Astrocyte (in vitro differentiated cells and primary cell): ENCODE data around the gene RAB31. TPM values are rescaled to one million over a fixed set of nuclear protein-coding genes. Genes with fewer than 3 reads are reported as not detected.

Source experiments
- DNase-seq: peaks from one replicate; pipeline ENCODE4 v3.0.0-alpha.2; 2010; ENCODE audit warnings: low read depth
- FAIRE-seq: peaks from 2 replicates; lab custom pipeline; 2011; peaks lifted over from hg19 to GRCh38; lab: Jason Lieb, UNC
- H2AFZ ChIP-seq: 2 replicates; pipeline ENCODE4 v1.6.0; 2012; ENCODE audit warnings: low read depth, low read length, inconsistent platforms
- H3K27ac ChIP-seq: 2 replicates; pipeline ENCODE4 v1.5.1; 2011; ENCODE audit warnings: low read depth, low read length, inconsistent platforms
- H3K27me3 ChIP-seq: 2 replicates; pipeline ENCODE4 v1.6.0; 2011; ENCODE audit warnings: low read length, inconsistent platforms; ENCODE audit not compliant: insufficient read depth
- H3K36me3 ChIP-seq: 2 replicates; pipeline ENCODE4 v1.5.1; 2011; ENCODE audit warnings: low read length, inconsistent platforms; ENCODE audit not compliant: insufficient read depth
- H3K4me1 ChIP-seq: 2 replicates; pipeline ENCODE4 v1.5.1; 2011; ENCODE audit warnings: low read length, inconsistent platforms; ENCODE audit not compliant: insufficient read depth
- H3K4me2 ChIP-seq: 2 replicates; pipeline ENCODE4 v1.6.0; 2012; ENCODE audit warnings: low read length, inconsistent platforms
- H3K4me3 ChIP-seq: 2 replicates; pipeline ENCODE4 v1.5.1; 2011; ENCODE audit warnings: low read depth, mild to moderate bottlenecking, low read length, inconsistent platforms; ENCODE audit not compliant: insufficient read depth
- H3K79me2 ChIP-seq: 2 replicates; pipeline ENCODE4 v1.6.0; 2012; ENCODE audit warnings: mild to moderate bottlenecking, low read length, inconsistent platforms; ENCODE audit not compliant: insufficient read depth
- H3K9ac ChIP-seq: 2 replicates; pipeline ENCODE4 v1.6.0; 2012; ENCODE audit warnings: mild to moderate bottlenecking, low read length, inconsistent platforms
- H3K9me3 ChIP-seq: 2 replicates; pipeline ENCODE4 v1.5.1; 2012; ENCODE audit warnings: low read depth, mild to moderate bottlenecking, low read length, inconsistent platforms; ENCODE audit not compliant: insufficient read depth
- H4K20me1 ChIP-seq: 2 replicates; pipeline ENCODE4 v1.6.0; 2012; ENCODE audit warnings: low read length, inconsistent platforms; ENCODE audit not compliant: insufficient read depth
- H3K27ac Mint-ChIP-seq: one replicate; pipeline ENCODE4 v1.8.0; 2021; ENCODE audit warnings: mild to moderate bottlenecking, mixed read lengths; ENCODE audit not compliant: unreplicated experiment
- H3K27me3 Mint-ChIP-seq: one replicate; pipeline ENCODE4 v1.8.0; 2021; ENCODE audit warnings: low read depth, mixed read lengths; ENCODE audit not compliant: unreplicated experiment
- H3K36me3 Mint-ChIP-seq: one replicate; pipeline ENCODE4 v1.8.0; 2021; ENCODE audit warnings: low read depth, mixed read lengths; ENCODE audit not compliant: unreplicated experiment
- H3K4me1 Mint-ChIP-seq: one replicate; pipeline ENCODE4 v1.8.0; 2021; ENCODE audit warnings: low read depth, mixed read lengths; ENCODE audit not compliant: unreplicated experiment
- H3K4me3 Mint-ChIP-seq: one replicate; pipeline ENCODE4 v1.8.0; 2021; ENCODE audit warnings: mild to moderate bottlenecking, moderate library complexity, mixed read lengths; ENCODE audit not compliant: unreplicated experiment
- H3K9me3 Mint-ChIP-seq: one replicate; pipeline ENCODE4 v1.8.0; 2021; ENCODE audit warnings: mild to moderate bottlenecking, mixed read lengths; ENCODE audit not compliant: unreplicated experiment
- EZH2 ChIP-seq: IDR thresholded peaks from 2 replicates; pipeline ENCODE4 v1.6.1; 2012; ENCODE audit warnings: mild to moderate bottlenecking, low read length, inconsistent platforms; ENCODE audit not compliant: insufficient read depth
- total RNA-seq: library from RNA; stranded (reverse); gene quantifications from 2 replicates; pipeline ENCODE4 v1.2.1, GENCODE V29; 2021
- TF ChIP-seq, protein P1 (sequence below): IDR thresholded peaks from 2 replicates; pipeline ENCODE4 v1.5.1; 2011; ENCODE audit warnings: low read depth, mild to moderate bottlenecking, inconsistent platforms, low read length, moderate library complexity; ENCODE audit not compliant: insufficient read depth

The RAB31 gene
- total RNA-seq, 1 donor from 2014 or later: 100 TPM

GRCh38 chr18:9835825-9836224, 127.7 kb downstream of the RAB31 start:
- H2AFZ ChIP-seq: no peak overlapping the region
- no peak overlapping the region for H3K9ac ChIP-seq
- no peak overlapping the region for H3K4me3 Mint-ChIP-seq
- H3K4me1 Mint-ChIP-seq: peaks cover 23% of the 10 kb centered on the region
- peaks cover 5% of the 10 kb centered on the region for H3K9me3 Mint-ChIP-seq
- H3K36me3 Mint-ChIP-seq: peaks cover 24% of the 10 kb centered on the region
- DNase-seq: peak; percentile 30
- H3K27me3 ChIP-seq: no peaks in the 10 kb centered on the region
- peaks cover 11% of the 10 kb centered on the region for H3K4me1 ChIP-seq
- H3K36me3 ChIP-seq: peaks cover 2% of the 10 kb centered on the region
- H3K9me3 ChIP-seq: no peaks in the 10 kb centered on the region
- FAIRE-seq: no peak
- H4K20me1 ChIP-seq: peaks cover 19% of the 10 kb centered on the region
- no peak for TF ChIP-seq EZH2
- TF ChIP-seq, protein P1, sequence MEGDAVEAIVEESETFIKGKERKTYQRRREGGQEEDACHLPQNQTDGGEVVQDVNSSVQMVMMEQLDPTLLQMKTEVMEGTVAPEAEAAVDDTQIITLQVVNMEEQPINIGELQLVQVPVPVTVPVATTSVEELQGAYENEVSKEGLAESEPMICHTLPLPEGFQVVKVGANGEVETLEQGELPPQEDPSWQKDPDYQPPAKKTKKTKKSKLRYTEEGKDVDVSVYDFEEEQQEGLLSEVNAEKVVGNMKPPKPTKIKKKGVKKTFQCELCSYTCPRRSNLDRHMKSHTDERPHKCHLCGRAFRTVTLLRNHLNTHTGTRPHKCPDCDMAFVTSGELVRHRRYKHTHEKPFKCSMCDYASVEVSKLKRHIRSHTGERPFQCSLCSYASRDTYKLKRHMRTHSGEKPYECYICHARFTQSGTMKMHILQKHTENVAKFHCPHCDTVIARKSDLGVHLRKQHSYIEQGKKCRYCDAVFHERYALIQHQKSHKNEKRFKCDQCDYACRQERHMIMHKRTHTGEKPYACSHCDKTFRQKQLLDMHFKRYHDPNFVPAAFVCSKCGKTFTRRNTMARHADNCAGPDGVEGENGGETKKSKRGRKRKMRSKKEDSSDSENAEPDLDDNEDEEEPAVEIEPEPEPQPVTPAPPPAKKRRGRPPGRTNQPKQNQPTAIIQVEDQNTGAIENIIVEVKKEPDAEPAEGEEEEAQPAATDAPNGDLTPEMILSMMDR: no peak
- no peak overlapping the region for H3K4me2 ChIP-seq
- no peak overlapping the region for H3K27ac Mint-ChIP-seq
- no peak overlapping the region for H3K27ac ChIP-seq
- no peak overlapping the region for H3K4me3 ChIP-seq
- no peaks in the 10 kb centered on the region for H3K27me3 Mint-ChIP-seq
- peaks cover 9% of the 10 kb centered on the region for H3K79me2 ChIP-seq

DNA sequence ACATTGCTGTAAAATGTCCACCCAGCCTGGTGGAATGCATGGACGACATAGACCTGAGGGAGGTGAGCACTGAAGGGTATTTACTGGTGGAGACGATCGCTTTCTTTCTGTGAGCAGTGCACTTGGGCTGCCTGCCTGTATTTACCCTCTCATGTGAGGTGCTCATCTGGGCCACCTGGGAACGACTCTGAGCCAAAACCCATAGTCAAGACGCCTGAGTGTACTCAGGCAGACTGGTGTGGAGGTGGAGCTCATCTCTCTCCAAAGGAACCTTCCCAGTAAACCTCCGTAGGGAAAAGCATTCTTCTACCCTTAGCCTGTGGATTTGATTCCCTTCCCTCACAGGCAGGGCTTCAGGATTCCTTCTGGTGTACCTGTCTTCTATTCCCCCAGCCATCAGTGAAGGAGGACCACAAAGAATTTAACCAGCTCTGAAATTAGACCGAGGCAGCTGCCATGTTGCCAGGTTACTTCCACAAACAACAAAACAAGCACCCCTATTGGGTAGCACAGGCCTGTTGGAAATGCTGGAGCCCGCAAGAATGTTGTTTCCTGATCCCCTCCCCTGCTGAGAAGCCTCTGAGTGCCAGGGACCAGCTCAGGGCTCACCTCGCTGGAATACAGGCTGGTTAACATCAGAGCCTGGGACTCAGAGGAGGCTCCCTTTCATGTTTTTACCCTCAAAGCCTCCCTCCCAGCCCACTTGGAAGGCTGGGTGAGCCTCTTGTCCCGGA, 130.2 kb downstream of the RAB31 start:
- DNase-seq (peak; percentile 82), FAIRE-seq (peak; percentile 23)
- Mint-ChIP-seq H3K27ac (peak overlapping the region; percentile 56), H3K36me3 (peaks cover 25% of the 10 kb centered on the region), H3K4me1 (peaks cover 23% of the 10 kb centered on the region), H3K27me3 (no peaks in the 10 kb centered on the region), H3K4me3 (no peak overlapping the region), H3K9me3 (peaks cover 3% of the 10 kb centered on the region)
- peak overlapping the region; percentile 45 for H3K9ac ChIP-seq
- H3K4me1 ChIP-seq: peaks cover 11% of the 10 kb centered on the region
- H3K27ac ChIP-seq: peak overlapping the region; percentile 52
- H3K79me2 ChIP-seq: no peaks in the 10 kb centered on the region
- H3K4me3 ChIP-seq: no peak overlapping the region
- H3K36me3 ChIP-seq: peaks cover 2% of the 10 kb centered on the region
- H4K20me1 ChIP-seq: peaks cover 19% of the 10 kb centered on the region
- no peaks in the 10 kb centered on the region for H3K27me3 ChIP-seq
- TF ChIP-seq, protein P1: no peak
- TF ChIP-seq EZH2: no peak
- peak overlapping the region; percentile 5 for H3K4me2 ChIP-seq
- no peaks in the 10 kb centered on the region for H3K9me3 ChIP-seq
- H2AFZ ChIP-seq: no peak overlapping the region

DNA sequence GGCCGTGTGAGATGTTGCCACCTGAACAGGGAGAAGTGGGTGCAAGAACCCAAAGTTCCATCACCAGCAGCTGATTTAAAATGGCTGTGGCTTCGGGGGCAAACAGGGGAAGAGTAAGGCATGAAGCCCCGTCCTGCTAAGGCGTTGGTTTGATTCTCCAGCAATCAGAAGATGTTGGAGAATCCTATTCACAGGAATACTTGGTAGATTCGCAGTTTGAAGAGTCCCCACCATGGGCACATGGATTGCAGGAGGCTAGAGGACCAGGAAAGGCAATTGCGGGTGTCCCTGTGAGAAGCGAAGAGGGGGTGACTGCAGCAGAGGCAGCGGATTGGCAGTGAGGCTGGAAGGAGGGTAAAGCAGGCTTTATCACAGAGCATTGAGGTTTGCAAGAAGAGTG, 131.1 kb downstream of the RAB31 start:
- Histone ChIP-seq H3K4me2 (no peak overlapping the region), H3K27me3 (no peaks in the 10 kb centered on the region), H3K36me3 (peaks cover 2% of the 10 kb centered on the region), H2AFZ (no peak overlapping the region), H3K9me3 (no peaks in the 10 kb centered on the region), H4K20me1 (peaks cover 20% of the 10 kb centered on the region), H3K4me3 (no peak overlapping the region), H3K79me2 (no peaks in the 10 kb centered on the region), H3K9ac (peak overlapping the region; percentile 45), H3K4me1 (peaks cover 11% of the 10 kb centered on the region), H3K27ac (no peak overlapping the region)
- DNase-seq: no peak
- Mint-ChIP-seq H3K27ac (no peak overlapping the region), H3K36me3 (peaks cover 28% of the 10 kb centered on the region), H3K4me1 (peaks cover 25% of the 10 kb centered on the region), H3K27me3 (no peaks in the 10 kb centered on the region), H3K9me3 (no peaks in the 10 kb centered on the region), H3K4me3 (no peak overlapping the region)
- TF ChIP-seq EZH2: no peak
- TF ChIP-seq, protein P1: no peak
- no peak for FAIRE-seq
